KOPT-K1 (cell line): ENCODE data around the gene PTPN1.

ENCODE experiments used
- H3K27ac ChIP-seq: fragments of 200-600 bp; sonication (generic); 2 replicates; pipeline ENCODE4 v1.5.1; 2016; ENCODE audit warnings: antibody characterized with exemption, mild to moderate bottlenecking, low read depth, low read length; ENCODE audit not compliant: poor library complexity, severe bottlenecking
- H3K36me3 ChIP-seq: fragments of 200-600 bp; sonication (generic); 2 replicates; pipeline ENCODE4 v1.5.1; 2017; ENCODE audit warnings: antibody characterized with exemption, mild to moderate bottlenecking, low read length, moderate library complexity; ENCODE audit not compliant: insufficient read depth
- H3K9me3 ChIP-seq: fragments of 200-600 bp; sonication (generic); 2 replicates; pipeline ENCODE4 v1.5.1; 2017; ENCODE audit warnings: antibody characterized with exemption, low read length, mild to moderate bottlenecking; ENCODE audit not compliant: insufficient read depth, poor library complexity, severe bottlenecking

The PTPN1 gene

DNA sequence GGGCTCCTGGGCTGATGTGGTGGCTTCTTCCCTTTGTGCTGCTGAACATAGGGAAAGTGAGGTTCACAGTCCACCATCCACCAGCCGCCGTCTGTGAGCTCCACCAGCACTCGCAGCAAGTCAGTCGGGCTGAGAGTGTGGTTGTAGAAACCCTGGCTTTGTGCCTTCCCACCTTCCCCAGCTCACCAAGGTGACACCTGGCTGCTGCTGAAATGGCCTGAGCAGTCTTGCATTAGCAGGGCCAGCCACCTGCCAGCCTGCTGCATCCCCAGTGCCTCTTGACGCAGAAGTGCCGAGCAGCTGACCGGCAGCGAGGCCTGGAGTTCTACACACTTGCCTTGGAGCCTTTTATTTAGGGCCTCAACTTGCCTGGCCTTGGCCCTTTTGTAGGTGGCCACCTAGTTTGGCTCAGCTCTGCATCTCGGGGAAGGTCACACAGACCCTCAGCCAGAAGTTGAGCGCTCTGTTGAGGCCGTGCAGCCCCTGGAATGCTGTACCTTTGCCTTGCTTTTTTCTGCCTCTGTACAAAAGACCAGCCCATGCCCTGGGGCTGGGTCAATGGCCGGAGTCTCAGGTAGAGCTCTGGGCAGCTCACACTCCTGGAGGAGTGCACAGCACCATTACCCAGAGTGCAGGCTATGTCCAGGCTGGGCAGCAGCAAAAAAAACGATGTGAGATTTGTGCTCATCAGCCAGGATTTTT lies 76.5 kb downstream of the PTPN1 start:
- Histone ChIP-seq H3K36me3 (peaks cover 62% of the 10 kb centered on the region), H3K27ac (no peak overlapping the region), H3K9me3 (no peaks in the 10 kb centered on the region)

DNA sequence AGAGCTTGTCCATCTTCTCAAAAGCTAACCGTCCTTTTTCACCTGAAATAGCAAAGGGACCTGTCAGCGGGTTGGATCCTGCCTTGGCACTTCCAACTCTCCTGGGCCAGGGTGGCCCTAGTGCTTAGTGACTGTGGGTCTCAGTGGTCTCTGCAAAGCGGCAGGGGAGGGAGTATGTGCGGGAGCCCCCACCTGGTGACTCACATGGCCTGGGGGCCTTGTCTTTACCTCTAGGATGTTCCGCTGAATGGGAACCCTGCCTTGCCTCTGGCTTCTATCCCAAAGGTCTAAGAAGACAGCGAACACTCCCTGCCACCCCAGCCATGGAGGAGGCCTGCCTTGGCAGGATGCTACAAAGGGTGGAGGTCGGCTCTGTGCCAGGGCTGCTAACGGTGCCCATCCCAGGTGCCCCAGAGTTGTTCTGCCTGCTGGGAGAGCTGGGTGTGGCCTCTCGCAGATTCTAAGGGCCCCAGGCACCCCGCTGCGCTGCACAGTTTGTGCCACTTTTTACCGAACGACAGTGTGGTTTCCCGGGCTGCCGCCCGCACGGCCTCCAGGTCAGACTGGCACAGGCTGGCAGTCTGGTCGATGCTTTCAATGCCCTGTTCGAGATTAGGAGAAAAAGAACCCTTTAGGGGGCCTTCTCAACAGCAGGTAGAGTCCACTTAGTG lies 77.2 kb downstream of the PTPN1 start:
- Histone ChIP-seq H3K27ac (no peak overlapping the region), H3K36me3 (peaks cover 54% of the 10 kb centered on the region), H3K9me3 (no peaks in the 10 kb centered on the region)

DNA sequence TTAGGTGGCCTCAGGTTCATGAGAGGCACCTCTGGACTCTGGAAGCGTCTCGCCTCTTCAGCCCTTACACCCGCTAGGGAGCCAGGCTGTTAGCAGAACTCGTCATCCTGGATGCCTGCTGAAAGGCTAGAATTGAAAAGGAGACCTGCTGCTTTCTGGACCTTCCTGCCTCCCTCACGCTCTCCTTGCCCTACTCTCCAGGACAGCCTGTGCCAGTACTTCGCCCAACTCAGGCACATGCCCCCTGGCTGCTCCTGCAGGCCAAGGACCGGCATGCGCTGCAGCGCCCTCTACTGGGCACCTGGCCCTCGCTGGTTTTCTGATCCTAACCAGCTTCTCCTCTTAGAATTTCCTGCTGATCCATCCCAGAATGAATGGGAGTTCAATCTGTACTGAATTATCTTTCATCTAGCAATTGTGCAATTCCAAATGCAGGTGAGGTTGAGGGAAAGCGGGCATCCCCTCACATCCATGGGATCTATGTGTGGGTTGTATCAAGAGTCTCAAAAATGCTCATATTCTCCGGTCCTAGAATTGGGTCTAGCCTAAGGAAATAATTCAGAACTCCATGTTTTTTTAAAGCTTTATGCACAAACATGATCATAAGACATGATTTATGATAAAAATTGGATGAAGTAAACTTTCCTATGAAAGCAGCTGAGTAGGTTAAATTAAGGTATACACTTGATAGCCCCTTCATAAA lies 78.0 kb downstream of the PTPN1 start:
- no peaks in the 10 kb centered on the region for H3K9me3 ChIP-seq
- peaks cover 47% of the 10 kb centered on the region for H3K36me3 ChIP-seq
- H3K27ac ChIP-seq = no peak overlapping the region

DNA sequence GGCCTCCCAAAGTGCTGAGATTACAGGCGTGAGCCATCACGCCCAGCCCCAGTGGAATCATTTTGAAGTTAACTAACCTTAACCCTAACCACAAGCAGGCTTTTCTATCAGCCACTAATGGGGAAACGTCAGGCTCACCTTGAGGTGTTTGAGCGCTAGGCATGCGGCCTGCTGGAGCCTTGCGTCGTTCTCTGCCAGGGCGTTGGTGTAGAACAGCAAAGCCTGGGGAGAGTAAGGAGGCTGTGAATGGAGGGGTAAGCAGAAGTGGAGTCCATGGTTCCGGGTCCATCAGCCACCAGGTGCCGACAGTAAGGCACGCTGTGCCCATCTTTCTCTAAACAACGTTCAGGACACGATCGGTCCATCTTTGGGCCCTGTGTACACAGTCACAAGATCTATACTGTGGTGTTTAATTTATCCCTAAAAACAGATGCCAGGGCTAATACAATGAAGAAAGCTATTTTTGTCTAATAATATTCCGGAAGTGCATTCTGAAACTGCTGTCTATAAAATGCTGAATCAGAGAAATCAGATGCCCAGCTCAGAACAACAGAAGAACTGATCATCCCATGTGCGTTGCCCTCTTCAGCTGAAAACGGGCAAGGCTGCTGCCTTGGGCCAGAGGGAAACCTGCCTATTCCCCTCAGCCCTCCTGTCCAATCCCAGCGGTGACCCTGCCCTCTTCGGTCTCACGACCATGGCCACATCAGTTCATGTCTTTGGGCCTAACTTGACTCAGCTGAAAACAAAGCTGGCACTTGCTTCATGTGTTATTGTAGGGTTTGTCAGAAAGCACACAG lies 79.6 kb downstream of the PTPN1 start:
- Histone ChIP-seq H3K9me3 (no peaks in the 10 kb centered on the region), H3K36me3 (peaks cover 34% of the 10 kb centered on the region), H3K27ac (no peak overlapping the region)

DNA sequence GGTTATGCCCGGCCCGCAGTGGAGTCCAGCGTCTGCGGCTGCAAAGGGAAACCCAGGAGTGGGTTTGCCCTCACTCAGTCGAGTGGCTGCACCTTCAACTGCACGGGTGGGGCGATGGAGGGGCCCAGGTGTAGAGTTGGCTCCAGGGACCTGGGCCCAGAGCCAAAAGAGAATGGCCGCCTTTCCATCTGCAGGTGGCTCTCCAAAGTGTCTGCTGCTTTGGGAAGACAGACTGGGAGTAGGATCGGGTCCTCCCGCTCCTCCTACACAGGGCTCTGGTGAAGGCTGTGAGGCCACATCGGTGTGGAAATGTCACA lies 80.1 kb downstream of the PTPN1 start:
- H3K36me3 ChIP-seq = peaks cover 29% of the 10 kb centered on the region
- H3K27ac ChIP-seq = no peak overlapping the region
- no peaks in the 10 kb centered on the region for H3K9me3 ChIP-seq

DNA sequence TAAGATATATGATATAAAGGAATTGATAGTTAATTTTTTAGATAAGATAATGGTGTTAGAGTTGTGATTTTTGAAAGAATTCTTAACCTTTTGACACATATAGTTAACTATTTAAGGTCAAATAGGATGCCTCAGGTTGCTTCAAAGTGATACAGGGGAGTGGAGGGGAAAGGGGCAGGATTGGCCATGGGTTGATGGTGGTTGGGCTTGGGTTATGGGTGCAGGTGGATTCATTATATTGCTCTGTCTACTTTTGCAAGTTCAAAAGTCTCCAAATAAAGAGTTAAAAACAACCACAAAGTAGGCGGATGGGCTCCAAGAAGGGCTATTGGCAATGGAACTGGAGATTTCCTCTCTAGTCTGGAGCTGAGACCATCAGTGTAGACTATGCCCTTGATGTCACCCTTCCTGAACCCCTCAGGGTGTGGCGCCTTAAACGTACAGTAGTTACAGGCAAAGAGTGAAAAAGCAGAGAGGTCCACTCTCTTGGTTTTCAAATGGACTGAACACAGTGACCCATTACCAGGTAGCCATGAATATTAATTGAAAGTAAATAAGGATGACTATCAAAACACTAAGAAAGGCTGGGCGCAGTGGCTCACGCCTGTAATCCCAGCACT lies 81.2 kb downstream of the PTPN1 start:
- Histone ChIP-seq H3K36me3 (peaks cover 18% of the 10 kb centered on the region), H3K27ac (no peak overlapping the region), H3K9me3 (no peaks in the 10 kb centered on the region)

DNA sequence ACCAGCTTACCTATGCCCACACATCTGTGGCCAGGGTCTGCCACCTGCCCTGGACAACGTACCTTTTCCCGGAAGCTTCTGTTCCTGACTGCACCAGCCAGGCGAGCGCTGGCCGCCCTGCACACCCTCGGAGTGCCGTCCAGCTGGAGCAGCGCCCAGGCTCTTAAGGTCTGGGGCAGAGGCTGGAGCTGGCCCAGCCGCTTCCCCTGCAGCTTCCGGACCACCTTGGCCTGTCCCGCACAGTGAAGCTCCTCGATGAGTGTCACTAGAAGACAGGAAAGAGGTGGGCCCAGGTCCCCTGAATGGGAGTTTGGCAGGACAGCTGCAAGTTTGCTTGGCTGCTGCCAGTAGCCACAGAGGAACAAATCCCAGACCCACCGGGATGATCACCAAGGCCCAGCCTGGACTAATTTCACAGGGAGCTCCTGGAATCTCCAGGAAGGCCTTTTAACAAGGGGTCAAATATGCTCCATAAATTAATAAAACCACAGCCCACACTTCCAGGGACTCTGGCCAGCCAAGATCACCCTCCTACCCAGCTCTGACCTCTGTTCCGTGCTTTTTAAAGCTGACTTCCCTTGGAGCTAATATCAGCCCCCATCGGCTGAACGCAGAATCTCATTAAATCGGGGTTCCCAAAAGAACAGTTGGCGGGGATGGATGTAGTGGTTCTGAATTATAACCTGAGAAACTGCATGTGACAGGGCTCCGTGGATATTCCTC lies 82.3 kb downstream of the PTPN1 start:
- H3K36me3 ChIP-seq = peaks cover 9% of the 10 kb centered on the region; the same call in 1 of the 2 replicates
- no peak overlapping the region for H3K27ac ChIP-seq
- H3K9me3 ChIP-seq = no peaks in the 10 kb centered on the region

DNA sequence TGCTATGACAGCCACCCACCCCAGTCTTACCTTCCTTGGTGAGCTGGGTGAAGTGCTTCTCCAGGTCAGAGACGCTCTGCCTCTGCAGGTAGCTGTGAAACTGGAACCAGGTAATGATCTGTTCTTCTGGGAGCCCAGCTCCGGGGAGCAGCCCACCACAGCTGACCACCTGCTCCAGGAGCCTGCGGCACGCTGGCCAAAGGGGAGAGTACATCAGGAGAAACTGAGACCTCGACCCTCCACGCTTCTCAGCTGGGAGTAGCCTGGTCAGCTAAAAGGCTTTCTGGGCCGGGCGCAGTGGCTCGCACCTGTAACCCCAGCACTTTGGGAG lies 82.8 kb downstream of the PTPN1 start:
- Histone ChIP-seq H3K9me3 (no peaks in the 10 kb centered on the region), H3K36me3 (peaks cover 8% of the 10 kb centered on the region; the same call in 1 of the 2 replicates), H3K27ac (no peak overlapping the region)

DNA sequence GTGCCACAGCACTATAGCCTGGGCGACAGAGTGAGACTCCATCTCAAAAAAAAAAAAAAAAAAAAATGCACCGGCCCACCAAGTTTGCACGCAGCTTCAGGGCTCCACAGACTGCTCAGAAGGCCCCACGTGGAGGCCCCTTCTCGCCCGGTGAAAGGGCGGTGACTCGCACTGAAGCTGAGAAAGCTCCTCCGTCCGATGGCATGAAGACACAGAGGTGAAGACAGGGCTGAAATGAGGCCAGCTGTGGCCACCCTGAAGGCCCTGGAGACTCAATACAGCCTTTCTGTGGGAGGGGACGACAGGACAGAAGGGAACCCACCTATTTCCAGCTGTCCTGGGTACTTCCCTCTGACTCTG lies 84.0 kb downstream of the PTPN1 start:
- H3K27ac ChIP-seq = no peak overlapping the region
- H3K9me3 ChIP-seq = no peaks in the 10 kb centered on the region
- no peaks in the 10 kb centered on the region for H3K36me3 ChIP-seq

DNA sequence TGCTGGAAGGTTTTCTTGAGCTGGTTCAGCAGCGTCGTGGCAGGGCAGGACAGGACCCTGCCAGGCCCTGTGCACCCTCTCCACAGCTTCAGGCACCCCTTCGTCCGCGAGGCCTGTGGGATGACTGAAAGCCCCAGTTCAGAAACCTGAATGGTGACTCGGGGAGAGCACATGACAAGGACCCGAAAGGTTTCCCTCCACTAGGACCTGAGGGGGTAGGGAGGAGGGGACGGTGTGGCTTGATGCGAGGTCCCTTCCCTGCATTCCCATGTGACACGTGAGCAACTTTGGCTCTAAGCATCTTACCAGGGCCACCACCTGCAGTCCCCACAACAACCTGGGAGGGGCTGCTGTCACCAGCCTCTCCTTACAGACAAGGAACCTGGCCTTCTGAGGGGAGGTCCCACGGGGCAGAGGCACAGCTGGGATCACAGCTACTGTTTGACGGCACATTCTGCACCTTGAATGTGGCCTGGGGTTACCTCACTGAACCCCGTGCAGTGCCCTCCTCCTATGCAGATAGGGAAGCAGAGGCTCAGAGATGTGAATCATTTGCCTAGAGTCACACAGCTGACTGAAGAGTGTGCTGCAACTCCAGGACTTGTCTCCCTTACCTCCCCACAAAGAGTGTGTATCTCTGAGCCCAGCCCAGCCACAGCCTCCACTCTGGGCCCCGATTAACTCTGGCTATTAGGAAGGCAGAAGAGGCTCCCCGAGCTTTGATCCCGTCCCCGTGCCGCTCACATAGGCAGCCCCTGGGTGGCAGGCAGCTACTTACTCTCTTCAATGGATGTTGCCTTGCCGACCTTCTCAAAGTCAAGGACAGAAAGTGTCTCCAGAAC lies 84.6 kb downstream of the PTPN1 start:
- Histone ChIP-seq H3K27ac (no peak overlapping the region), H3K9me3 (no peaks in the 10 kb centered on the region), H3K36me3 (no peaks in the 10 kb centered on the region)

DNA sequence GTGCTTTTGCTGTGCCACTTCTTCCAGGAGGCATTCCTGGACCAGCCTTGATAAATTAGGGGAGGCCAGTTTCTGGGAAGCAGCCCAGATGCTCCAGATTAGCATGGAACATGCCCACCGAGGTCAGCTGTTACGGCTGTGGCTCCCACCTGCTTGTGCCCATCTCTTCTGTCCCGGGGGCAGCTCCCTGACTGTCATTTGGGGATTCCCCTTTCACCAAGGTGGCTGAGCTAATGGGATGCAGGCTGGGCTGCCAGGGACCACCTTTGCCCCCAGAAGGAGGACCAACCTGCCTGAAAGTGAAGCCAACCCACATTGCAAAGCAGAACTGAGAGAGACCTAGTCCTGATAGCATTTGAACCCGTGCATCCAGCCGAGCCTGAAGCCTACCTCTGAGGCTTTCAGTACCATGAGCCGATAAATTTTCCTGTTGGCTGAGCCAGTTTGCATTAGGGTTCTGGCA lies 85.3 kb downstream of the PTPN1 start:
- Histone ChIP-seq H3K36me3 (no peaks in the 10 kb centered on the region), H3K9me3 (no peaks in the 10 kb centered on the region), H3K27ac (no peak overlapping the region)

DNA sequence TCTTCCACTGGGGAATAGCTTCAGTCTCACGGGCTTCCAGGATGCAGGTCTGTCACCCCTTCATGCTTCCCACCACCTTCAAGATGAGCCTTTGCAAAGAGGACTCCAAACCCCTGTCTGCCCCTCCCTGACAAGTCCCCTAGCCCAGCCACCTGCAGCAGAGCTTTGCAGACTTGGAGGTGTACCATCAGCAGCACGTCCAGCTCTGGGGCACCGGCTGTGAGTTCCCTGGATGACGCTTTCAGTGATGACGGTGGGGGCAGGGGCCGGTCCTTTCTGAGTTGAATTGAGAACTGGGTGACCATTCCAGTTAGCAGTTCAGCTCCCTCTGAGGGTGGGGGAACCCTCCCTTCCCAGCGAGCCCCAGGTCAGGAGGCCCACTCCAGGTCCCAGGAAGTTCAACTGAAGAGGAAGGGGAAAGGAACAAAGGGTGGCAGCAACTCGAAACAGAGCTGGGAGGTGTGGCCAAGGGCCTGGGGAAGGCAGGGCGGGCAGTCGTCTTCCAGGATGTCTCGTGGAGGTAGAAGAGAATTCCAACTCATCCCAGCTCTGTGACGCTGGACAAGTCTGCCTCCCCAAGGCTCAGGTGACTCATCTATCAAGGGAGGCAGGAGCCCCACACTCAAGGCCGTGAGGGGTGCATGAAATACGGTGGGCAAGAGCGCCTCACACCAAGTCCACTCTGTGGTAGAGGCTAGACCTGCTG lies 86.0 kb downstream of the PTPN1 start:
- no peak overlapping the region for H3K27ac ChIP-seq
- no peaks in the 10 kb centered on the region for H3K9me3 ChIP-seq
- H3K36me3 ChIP-seq = no peaks in the 10 kb centered on the region

DNA sequence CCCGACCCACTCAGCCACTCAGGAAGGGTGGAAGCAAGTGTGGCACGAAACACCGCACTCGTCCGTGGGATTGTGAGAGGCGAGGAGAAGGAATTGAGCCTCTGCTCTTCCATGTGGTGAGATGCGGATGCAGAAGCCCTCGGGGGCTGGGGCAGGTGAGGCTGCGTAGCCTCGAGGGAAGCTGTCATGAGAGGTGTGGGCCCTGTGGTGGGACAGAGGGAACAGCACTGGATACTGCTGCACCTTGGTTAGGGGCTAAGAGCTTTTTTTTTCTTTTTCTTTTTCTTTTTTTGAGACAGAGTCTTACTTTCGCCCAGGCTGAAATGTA lies 86.5 kb downstream of the PTPN1 start:
- H3K36me3 ChIP-seq = no peaks in the 10 kb centered on the region
- no peaks in the 10 kb centered on the region for H3K9me3 ChIP-seq
- H3K27ac ChIP-seq = no peak overlapping the region
